WERI-Rb-1 (cell line): ENCODE measurements around the gene PCDHA1.

Source experiments
- DNase-seq: peaks from one replicate; pipeline ENCODE4 v3.0.0-alpha.2; 2020
- H3K27ac ChIP-seq: fragments of 250-450 bp; sonication (Bioruptor Pico); 2 replicates; pipeline ENCODE4 v1.5.1; 2020; ENCODE audit warnings: mild to moderate bottlenecking, moderate library complexity
- H3K27me3 ChIP-seq: fragments of 250-450 bp; sonication (Bioruptor Pico); 2 replicates; pipeline ENCODE4 v1.5.1; 2021; ENCODE audit warnings: mild to moderate bottlenecking, low read depth, moderate library complexity; ENCODE audit not compliant: insufficient read depth, severe bottlenecking
- H3K36me3 ChIP-seq: fragments of 250-450 bp; sonication (Bioruptor Pico); 2 replicates; pipeline ENCODE4 v1.5.1; 2020; ENCODE audit warnings: mild to moderate bottlenecking, moderate library complexity
- H3K4me3 ChIP-seq: 2 replicates; pipeline ENCODE4 v1.5.1; 2011; ENCODE audit warnings: low read depth, mild to moderate bottlenecking, control low read depth, low read length
- H3K9me3 ChIP-seq: fragments of 250-450 bp; sonication (Bioruptor Pico); 2 replicates; pipeline ENCODE4 v1.5.1; 2021; ENCODE audit warnings: mild to moderate bottlenecking, moderate library complexity; ENCODE audit not compliant: severe bottlenecking
- TF ChIP-seq, protein P1 (sequence below): IDR thresholded peaks from 2 replicates; pipeline ENCODE4 v1.5.1; 2011; ENCODE audit warnings: low read depth, mild to moderate bottlenecking, control low read depth, inconsistent platforms, low read length

Gene PCDHA1

GRCh38 chr5:141050622-141051520 lies 264.9 kb downstream of the PCDHA1 start, which contains the start of gene PCDHB1:
PCDHB1 (plus strand) TSS chr5:141051374; CDS start chr5:141051471, 97 bp downstream.
- Histone ChIP-seq H3K27ac (no peak within 1 kb of the TSS), H3K27me3 (peaks cover 5% of the 10 kb centered on the region), H3K9me3 (no peaks in the 10 kb centered on the region), H3K36me3 (no peaks in the 10 kb centered on the region), H3K4me3 (peak within 1 kb of the TSS; percentile 14; the same call in 1 of the 2 replicates)
- DNase-seq: peak; percentile 30
- TF ChIP-seq, protein P1, sequence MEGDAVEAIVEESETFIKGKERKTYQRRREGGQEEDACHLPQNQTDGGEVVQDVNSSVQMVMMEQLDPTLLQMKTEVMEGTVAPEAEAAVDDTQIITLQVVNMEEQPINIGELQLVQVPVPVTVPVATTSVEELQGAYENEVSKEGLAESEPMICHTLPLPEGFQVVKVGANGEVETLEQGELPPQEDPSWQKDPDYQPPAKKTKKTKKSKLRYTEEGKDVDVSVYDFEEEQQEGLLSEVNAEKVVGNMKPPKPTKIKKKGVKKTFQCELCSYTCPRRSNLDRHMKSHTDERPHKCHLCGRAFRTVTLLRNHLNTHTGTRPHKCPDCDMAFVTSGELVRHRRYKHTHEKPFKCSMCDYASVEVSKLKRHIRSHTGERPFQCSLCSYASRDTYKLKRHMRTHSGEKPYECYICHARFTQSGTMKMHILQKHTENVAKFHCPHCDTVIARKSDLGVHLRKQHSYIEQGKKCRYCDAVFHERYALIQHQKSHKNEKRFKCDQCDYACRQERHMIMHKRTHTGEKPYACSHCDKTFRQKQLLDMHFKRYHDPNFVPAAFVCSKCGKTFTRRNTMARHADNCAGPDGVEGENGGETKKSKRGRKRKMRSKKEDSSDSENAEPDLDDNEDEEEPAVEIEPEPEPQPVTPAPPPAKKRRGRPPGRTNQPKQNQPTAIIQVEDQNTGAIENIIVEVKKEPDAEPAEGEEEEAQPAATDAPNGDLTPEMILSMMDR: no peak

- peaks cover 5% of the 10 kb centered on the region for H3K27me3 ChIP-seq
- H3K36me3 ChIP-seq: no peaks in the 10 kb centered on the region
- DNase-seq: no peak
- peak overlapping the region; percentile 14; the same call in 1 of the 2 replicates for H3K4me3 ChIP-seq
- H3K27ac ChIP-seq: no peak overlapping the region
- no peaks in the 10 kb centered on the region for H3K9me3 ChIP-seq
- TF ChIP-seq, protein P1: no peak
Observed at GRCh38 chr5:141051521-141051866, 265.6 kb downstream of the PCDHA1 start.
